ENCODE data around the gene LMOD1.

LMOD1 gene

DNA sequence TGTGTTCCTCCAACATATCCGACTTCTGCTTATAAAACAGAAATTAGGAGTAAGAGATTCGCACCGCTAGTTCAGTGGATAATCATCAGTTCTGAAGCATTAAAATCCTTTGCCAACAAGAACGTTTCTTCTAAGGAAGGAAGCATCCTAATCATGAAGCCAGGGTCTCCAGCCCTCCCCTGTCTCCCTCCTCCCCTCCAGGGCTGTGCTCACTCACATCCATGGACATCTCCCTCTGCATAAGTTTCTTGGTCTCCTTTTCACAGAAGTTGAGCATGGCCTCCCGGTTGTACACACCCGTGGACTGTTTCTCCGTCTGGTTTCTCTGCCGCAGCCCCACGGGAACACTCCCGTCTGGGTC lies 505 bp downstream of the LMOD1 start:
- Histone ChIP-seq H3K4me3 (ENCODE audit: low read length) (no peak overlapping the region), H3K79me2 (ENCODE audit: low read length) (no peaks in the 10 kb centered on the region), H3K36me3 (replicated peaks; ENCODE audit: low read depth, low read length) (no peaks in the 10 kb centered on the region), H2AFZ (ENCODE audit: low read depth, low read length) (no peak overlapping the region), H3K27me3 (ENCODE audit: low read depth, low read length) (peaks cover 25% of the 10 kb centered on the region), H4K20me1 (ENCODE audit: insufficient read depth, low read length) (no peaks in the 10 kb centered on the region), H3K9ac (ENCODE audit: low read length) (no peak overlapping the region), H3K4me1 (ENCODE audit: low read length) (no peaks in the 10 kb centered on the region), H3K9me3 (ENCODE audit: insufficient read depth, low read length) (no peaks in the 10 kb centered on the region), H3K27ac (ENCODE audit: low read length) (no peak overlapping the region), H3K4me2 (ENCODE audit: low read length) (no peak overlapping the region)
- no peak for TF ChIP-seq EZH2phosphoT487 (IDR thresholded peaks at IDR 0.05; ENCODE audit: low read depth)
- TF ChIP-seq, protein P1, sequence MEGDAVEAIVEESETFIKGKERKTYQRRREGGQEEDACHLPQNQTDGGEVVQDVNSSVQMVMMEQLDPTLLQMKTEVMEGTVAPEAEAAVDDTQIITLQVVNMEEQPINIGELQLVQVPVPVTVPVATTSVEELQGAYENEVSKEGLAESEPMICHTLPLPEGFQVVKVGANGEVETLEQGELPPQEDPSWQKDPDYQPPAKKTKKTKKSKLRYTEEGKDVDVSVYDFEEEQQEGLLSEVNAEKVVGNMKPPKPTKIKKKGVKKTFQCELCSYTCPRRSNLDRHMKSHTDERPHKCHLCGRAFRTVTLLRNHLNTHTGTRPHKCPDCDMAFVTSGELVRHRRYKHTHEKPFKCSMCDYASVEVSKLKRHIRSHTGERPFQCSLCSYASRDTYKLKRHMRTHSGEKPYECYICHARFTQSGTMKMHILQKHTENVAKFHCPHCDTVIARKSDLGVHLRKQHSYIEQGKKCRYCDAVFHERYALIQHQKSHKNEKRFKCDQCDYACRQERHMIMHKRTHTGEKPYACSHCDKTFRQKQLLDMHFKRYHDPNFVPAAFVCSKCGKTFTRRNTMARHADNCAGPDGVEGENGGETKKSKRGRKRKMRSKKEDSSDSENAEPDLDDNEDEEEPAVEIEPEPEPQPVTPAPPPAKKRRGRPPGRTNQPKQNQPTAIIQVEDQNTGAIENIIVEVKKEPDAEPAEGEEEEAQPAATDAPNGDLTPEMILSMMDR (IDR thresholded peaks at IDR 0.05; ENCODE audit: low read depth, low read length), result no peak

DNA sequence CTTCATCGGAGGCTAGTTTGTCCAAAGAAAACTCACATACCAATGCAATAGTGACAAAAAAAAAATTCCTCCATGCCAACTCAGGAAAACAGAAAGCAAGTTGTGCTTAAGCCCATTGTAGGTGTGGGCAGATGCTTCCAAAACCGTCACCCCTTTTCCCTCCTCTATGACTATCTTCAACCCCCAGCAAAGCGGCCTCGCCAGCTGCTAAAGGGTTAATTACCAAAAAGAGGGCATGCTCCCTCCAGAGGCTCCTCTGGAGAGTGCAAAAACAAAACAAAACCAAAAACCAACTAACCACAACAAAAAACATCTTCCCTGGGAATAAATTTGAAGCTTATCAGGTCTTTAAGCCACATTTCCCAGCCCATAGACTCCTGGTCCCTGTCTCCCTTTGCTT lies 1.2 kb downstream of the LMOD1 start:
- Histone ChIP-seq H2AFZ (ENCODE audit: low read depth, low read length) (no peak overlapping the region), H4K20me1 (ENCODE audit: insufficient read depth, low read length) (no peaks in the 10 kb centered on the region)

DNA sequence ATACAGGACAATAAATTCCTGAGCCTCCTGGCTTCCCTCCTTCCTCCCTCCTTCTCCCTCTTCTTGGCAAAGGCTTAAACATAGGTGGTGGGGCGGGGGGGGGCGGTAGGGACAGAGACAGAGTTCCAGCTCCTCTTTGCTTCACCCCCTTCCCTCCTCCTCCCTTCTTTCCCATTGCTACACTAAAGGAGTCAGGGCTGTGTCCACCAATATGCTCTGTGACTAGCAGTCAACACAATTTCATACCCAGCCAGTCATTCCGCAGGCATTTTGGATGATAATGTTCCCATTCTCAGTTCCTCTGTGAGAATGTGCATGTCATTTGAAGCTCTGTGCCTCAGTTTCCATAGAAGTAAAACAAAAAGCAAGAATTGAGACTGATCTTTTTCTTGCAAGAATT lies 1.7 kb downstream of the LMOD1 start:
- H3K27me3 ChIP-seq (ENCODE audit: low read depth, low read length), result peaks cover 25% of the 10 kb centered on the region
- H3K4me2 ChIP-seq (ENCODE audit: low read length), result no peak overlapping the region
- H3K4me1 ChIP-seq (ENCODE audit: low read length), result no peaks in the 10 kb centered on the region
- no peak overlapping the region for H3K27ac ChIP-seq (ENCODE audit: low read length)
- no peaks in the 10 kb centered on the region for H3K36me3 ChIP-seq (replicated peaks; ENCODE audit: low read depth, low read length)
- no peak overlapping the region for H2AFZ ChIP-seq (ENCODE audit: low read depth, low read length)
- no peaks in the 10 kb centered on the region for H3K9me3 ChIP-seq (ENCODE audit: insufficient read depth, low read length)
- H3K4me3 ChIP-seq (ENCODE audit: low read length), result no peak overlapping the region
- H3K9ac ChIP-seq (ENCODE audit: low read length), result no peak overlapping the region
- TF ChIP-seq, protein P1 (IDR thresholded peaks at IDR 0.05; ENCODE audit: low read depth, low read length), result no peak
- TF ChIP-seq EZH2phosphoT487 (IDR thresholded peaks at IDR 0.05; ENCODE audit: low read depth), result no peak
- H3K79me2 ChIP-seq (ENCODE audit: low read length), result no peaks in the 10 kb centered on the region
- no peaks in the 10 kb centered on the region for H4K20me1 ChIP-seq (ENCODE audit: insufficient read depth, low read length)

More for the DNA sequence above, 1.2 kb downstream of the LMOD1 start:
- no peak for TF ChIP-seq EZH2phosphoT487 (IDR thresholded peaks at IDR 0.05; ENCODE audit: low read depth)
- TF ChIP-seq, protein P1 (IDR thresholded peaks at IDR 0.05; ENCODE audit: low read depth, low read length), result peak; percentile 24
- no peaks in the 10 kb centered on the region for H3K4me1 ChIP-seq (ENCODE audit: low read length)
- H3K27me3 ChIP-seq (ENCODE audit: low read depth, low read length), result peaks cover 25% of the 10 kb centered on the region
- H3K27ac ChIP-seq (ENCODE audit: low read length), result no peak overlapping the region
- H3K4me2 ChIP-seq (ENCODE audit: low read length), result no peak overlapping the region
- H3K9me3 ChIP-seq (ENCODE audit: insufficient read depth, low read length), result no peaks in the 10 kb centered on the region
- H3K36me3 ChIP-seq (replicated peaks; ENCODE audit: low read depth, low read length), result no peaks in the 10 kb centered on the region
- no peak overlapping the region for H3K4me3 ChIP-seq (ENCODE audit: low read length)
- no peak overlapping the region for H3K9ac ChIP-seq (ENCODE audit: low read length)
- no peaks in the 10 kb centered on the region for H3K79me2 ChIP-seq (ENCODE audit: low read length)

DNA sequence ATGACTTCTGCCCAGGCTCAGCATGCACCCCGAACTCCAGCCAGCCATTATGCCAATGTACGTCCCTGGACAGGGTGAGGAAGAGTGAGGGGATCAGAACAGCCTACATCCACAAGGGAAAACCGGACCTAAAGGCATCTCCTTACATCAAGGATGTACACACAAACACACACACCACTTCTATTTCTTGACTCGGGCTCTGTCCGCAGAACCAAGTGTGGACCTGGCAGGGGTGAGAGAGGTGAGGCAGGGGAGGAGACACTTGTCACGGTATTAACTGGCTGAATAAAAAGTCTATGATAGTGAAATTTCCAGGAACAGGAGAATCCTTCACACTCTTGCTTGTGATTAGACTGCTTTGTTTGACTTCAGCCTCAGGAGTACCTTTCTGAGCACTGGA lies 2.3 kb downstream of the LMOD1 start:
- H2AFZ ChIP-seq (ENCODE audit: low read depth, low read length), result no peak overlapping the region
- H3K4me2 ChIP-seq (ENCODE audit: low read length), result no peak overlapping the region
- no peaks in the 10 kb centered on the region for H4K20me1 ChIP-seq (ENCODE audit: insufficient read depth, low read length)
- peaks cover 25% of the 10 kb centered on the region for H3K27me3 ChIP-seq (ENCODE audit: low read depth, low read length)
- H3K79me2 ChIP-seq (ENCODE audit: low read length), result no peaks in the 10 kb centered on the region
- no peak overlapping the region for H3K9ac ChIP-seq (ENCODE audit: low read length)
- H3K4me1 ChIP-seq (ENCODE audit: low read length), result no peaks in the 10 kb centered on the region
- no peak overlapping the region for H3K27ac ChIP-seq (ENCODE audit: low read length)
- no peak overlapping the region for H3K4me3 ChIP-seq (ENCODE audit: low read length)
- TF ChIP-seq, protein P1 (IDR thresholded peaks at IDR 0.05; ENCODE audit: low read depth, low read length), result no peak
- no peak for TF ChIP-seq EZH2phosphoT487 (IDR thresholded peaks at IDR 0.05; ENCODE audit: low read depth)
- no peaks in the 10 kb centered on the region for H3K9me3 ChIP-seq (ENCODE audit: insufficient read depth, low read length)
- H3K36me3 ChIP-seq (replicated peaks; ENCODE audit: low read depth, low read length), result no peaks in the 10 kb centered on the region
